Right forelimb (tissue), 1 donor: ENCODE results near the gene JUNB.
A peak's percentile ranks its signal among the peaks of the same experiment; 100 is the strongest.
"Not testable (repeated sequence)": the region's sequence is repeated elsewhere in the genome, so short reads cannot be mapped to it uniquely, and the experiment has no call there.

Experiments used
- DNase-seq: peaks from one replicate; pipeline ENCODE4 v3.0.0-alpha.2; 2018

Gene JUNB

DNA sequence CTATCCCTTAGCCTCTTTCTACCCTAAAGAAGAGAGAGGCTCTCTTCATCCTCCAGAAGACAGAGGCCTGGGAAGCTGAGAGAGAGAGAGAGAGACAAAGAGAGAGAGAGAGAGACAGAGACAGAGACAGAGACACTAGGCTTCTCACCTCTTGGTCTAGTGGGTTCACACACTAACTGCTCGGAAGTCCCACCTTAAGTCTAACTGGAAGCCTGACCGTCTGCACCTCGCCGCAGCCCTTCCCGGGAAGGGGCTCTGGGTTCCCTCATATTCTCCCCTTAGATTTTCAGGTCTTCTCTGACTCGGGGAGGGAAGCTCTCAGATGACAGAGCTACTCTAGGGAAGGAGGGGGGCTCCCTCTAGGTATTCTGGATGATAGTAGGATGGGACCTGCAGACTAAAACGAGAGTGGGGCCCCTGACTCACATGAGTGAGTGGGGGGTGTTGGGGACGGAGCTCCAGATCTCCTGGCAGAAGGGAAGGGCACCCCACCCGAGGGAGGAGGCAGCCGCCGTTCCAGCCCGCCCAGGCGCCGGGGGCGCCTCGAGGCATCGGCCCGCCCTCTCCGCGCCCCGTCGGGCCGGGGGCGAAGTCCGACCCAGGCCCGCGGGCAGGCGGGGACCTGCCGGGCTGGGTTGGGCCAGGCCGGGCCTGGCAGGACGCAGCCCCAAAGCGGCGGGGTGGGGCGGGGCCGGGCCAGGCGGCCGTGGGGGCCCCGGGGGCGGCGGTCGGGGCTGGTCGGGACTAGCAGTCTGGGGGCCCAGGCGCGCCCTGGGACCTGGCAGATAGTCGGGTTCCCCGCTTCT, 2.0 kb upstream of the JUNB start:
- peak; percentile 48 for DNase-seq

DNA sequence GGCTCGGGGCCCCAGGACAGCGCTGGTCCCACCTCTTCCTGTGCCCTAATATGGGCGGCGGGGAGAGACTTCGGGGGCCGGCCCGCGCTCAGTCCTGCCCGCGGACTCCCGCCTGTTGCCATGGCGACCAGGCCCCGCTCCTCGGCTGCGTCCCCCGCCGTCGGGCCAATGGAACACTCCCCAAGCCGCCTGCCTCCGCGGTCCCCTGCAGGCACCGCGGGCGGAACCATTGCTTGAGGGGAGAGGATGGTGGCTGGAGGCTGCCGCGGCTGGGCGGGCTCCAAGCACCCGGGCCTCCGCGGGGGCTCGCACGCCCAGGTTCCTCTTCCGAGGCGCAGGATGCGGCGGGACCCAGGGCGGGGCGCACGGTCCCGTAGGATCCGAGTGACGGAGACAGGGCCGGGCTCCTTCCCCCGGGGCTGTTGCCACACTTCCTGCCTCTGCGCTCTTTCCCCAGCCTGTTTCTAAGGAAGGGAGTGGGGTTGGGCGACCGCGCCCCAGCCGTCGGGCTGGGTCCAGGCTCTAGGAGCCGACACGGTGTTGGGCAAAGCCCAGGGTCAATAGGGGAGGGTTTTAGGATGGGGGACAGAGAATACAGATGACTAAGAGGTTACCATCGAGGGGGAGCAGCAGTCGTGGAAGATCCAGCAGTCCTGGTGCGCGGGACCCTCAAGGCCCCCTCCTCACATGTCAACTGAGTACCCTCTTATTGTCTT, 1.2 kb upstream of the JUNB start:
- peak; percentile 95 for DNase-seq

DNA sequence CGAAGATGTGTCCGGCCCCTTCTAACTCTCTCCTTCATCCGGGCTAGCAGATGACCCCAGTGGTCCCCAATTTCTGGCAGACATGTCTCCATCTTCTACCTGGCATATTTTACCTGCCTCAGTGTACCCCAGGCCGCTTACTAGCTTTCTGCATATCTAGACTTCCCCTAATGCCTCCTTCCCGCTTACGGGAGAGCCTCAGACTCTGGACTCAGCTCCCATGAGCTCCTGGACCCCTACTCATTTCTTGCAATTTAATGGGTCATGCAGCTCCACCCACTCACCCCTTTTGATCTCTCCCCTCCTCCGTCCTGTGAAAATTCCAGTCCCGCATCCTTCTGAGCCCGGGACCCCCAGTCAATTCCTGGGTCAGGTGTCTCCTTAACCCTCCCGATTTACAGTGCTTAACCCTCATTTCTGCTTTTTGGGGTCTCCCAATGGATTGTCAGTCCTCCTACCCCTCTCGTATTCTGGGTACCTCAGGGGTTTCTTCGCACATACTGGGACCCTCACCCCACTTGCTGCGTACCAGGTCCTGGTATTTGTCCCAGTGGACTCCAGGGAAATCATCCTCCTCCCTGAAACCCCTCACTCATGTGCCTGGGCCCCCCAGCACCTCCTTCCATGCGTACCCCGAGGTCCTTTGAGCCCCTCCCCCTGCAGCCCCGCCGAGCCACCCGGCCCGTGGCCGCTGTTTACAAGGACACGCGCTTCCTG, 500 bp upstream of the JUNB start:
- DNase-seq, result no peak

DNA sequence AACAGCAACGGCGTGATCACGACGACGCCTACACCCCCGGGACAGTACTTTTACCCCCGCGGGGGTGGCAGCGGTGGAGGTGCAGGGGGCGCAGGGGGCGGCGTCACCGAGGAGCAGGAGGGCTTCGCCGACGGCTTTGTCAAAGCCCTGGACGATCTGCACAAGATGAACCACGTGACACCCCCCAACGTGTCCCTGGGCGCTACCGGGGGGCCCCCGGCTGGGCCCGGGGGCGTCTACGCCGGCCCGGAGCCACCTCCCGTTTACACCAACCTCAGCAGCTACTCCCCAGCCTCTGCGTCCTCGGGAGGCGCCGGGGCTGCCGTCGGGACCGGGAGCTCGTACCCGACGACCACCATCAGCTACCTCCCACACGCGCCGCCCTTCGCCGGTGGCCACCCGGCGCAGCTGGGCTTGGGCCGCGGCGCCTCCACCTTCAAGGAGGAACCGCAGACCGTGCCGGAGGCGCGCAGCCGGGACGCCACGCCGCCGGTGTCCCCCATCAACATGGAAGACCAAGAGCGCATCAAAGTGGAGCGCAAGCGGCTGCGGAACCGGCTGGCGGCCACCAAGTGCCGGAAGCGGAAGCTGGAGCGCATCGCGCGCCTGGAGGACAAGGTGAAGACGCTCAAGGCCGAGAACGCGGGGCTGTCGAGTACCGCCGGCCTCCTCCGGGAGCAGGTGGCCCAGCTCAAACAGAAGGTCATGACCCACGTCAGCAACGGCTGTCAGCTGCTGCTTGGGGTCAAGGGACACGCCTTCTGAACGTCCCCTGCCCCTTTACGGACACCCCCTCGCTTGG, 966 bp downstream of the JUNB start:
- peak; percentile 81 for DNase-seq

DNA sequence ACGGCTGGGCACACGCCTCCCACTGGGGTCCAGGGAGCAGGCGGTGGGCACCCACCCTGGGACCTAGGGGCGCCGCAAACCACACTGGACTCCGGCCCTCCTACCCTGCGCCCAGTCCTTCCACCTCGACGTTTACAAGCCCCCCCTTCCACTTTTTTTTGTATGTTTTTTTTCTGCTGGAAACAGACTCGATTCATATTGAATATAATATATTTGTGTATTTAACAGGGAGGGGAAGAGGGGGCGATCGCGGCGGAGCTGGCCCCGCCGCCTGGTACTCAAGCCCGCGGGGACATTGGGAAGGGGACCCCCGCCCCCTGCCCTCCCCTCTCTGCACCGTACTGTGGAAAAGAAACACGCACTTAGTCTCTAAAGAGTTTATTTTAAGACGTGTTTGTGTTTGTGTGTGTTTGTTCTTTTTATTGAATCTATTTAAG, 1.6 kb downstream of the JUNB start:
- DNase-seq, result no peak

DNA sequence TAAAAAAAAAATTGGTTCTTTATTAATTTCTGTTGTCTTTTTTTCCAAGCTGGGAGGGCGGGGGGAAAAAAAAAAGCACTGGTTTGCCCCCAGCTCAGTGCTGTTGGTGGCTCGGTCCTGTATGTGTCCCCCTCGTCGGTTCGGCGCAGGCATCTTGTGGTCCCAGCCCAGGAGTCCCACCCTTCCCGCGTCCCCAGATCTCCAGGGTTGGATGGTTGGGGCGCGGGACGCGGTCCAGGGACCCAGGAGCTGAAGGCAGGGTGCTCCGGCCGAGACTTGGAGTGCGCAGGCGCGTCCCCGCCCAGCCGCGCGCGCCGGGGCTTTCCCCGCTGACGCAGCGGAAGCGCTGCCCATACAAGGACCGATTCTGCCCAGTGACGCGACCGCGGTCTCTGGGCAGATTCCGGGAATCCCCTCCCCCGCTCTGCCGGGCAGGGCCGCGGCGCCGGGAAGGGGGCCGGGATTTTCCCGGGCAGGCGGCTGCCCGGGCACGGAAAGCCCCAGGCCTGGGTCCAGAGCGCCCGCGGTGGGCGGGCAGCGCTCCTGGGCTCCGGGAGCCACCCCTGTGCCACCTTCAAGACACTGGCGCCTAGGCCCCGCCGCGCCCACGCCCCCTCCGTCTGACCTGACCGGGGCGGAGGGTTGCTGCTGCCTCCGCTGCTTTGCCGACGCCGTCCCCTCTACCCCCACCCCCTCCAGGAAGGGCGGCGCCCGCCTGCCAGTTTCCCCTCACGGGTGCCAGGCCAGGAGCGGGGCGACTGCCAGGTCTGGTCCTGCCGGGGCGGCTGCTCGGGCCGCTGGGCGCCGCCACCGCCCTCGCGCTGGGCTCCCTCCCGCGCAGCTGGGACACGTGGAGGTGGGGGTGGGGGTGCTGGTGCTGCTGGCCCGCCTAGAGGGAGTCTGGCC, 2.3 kb downstream of the JUNB start:
- peak; percentile 96 for DNase-seq

DNA sequence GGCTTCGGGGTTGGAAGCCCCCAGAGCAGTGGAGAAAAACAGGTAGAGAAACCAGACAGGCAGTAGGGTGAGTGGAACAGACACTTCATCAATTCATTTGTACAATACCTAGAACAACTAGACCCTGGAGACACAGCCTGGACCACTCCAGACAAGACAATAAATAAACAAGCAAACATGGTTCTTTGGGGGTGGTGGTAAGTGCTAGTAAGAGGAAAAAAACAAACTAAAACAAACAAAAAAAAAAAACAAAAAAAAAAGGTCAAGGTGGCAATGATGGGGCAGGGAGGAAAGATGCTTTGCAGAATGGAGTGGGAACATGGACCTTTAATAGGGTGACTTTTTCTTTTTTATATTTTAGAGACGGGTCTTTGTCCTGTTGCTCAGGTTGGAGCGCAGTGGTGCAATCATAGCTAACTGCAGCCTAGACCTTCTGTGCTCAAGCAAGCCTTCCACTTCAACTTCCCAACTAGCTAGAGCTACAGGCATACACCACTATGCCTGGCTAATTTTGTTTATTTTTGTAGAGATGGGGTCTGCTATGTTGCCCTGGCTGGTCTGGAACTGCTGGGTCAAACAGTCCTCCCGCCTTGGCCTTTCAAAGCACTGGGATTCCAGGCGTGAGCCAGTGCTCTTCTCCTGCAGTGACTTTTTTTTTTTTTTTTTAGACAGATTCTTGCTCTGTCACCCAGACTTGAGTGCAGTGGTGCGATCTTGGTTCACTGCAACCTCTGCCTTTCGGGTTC, 3.1 kb downstream of the JUNB start:
- DNase-seq, result no peak

DNA sequence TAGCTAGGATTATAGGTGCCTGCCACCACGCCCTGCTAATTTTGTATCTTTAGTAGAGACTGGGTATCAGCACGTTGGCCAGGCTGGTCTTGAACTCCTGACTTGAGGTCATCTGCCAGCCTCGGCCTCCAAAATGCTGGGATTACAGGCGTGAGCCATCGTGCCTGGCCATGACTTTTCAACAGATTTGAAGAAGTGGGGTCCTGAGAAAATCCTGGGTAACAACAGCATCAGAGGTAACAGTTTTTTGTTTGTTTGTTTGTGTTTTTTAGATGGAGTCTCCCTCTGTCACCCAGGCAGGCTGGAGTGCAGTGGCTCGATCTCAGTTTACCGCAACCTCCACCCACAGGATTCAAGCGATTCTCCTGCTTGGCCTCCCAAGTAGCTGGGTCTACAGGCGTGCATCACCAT, 3.7 kb downstream of the JUNB start:
- DNase-seq, result no peak

DNA sequence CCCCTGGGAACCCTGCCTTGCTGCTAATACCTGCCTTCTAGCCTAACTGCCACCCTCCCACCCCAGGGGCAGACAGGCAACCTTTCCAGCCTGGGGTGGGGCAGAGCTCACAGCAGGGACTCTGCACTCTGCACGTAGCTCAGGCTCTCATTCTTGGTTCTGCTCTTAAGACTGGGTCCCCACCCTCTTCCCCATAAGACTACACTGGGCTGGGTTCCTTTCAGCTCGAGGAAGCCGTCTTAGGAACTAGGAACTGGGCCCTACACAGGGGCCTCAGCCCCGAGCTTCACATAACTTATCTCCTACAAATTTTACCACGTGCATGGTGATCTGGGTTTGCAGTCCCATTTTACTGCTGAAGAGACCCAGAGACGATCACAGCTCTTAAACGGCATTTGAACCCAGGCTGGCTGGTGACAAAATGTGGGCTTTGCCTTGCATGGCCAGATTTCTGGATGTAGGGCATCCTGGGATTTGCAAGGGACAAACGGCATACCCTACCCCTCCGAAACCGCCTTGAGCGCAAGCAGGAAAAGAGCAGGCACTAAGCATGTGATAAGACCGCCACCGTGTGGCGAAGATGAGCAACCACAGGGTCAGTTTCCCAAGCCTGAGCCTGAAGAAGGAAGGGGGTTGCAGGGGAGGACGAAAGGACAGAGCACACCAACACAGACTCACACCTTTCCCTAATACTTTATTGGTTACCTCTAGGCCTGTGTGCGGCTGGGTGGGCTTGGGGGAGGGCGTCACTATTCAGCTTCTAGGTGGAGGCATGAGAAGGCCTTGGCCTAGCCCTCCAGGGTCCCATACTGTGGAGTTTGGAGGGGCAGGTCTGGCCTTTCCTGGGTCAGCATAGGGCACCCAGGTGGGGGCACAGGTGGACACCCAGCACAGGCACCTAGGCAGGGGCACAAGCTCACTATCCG, 5.1 kb downstream of the JUNB start:
- DNase-seq, result peak; percentile 86

DNA sequence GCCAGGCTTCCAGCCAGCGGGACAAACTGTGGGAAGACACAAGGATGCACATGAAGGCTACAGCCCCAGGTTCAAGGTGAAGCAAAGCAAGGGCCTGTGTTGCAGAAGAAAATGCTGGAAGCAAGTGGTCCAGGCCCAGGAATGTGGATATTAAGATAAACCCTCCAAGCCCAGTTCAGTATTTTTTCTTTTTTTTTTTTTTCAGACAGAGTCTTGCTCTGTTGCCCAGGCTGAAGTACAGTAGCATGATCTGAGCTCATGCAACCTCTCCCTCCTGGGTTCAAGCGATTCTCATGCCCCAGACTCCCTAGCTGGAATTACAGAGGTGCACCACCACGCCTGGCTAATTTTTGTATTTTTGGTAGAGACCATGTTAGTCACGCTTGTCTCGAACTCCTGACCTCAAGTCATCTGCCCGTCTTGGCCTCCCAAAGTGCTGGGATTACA, 5.9 kb downstream of the JUNB start:
- DNase-seq, result no peak

DNA sequence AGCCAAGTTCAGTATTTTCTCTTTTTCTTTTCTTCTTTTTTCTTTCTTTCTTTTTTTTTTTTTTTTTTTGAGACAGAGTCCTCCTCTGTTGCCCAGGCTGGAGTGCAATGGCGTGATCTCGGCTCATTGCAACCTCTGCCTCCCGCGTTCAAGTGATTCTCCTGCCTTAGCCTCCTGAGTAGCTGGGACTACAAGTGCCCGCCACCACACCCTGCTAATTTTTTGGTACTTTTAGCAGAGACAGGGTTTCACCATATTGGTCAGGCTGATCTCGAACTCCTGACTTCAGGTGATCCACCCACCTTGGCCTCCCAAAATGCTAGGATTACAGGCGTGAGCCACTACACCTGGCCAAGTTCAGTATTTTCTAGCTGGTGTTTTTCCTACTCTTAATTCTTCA, 6.3 kb downstream of the JUNB start:
- not testable (repeated sequence) for DNase-seq

DNA sequence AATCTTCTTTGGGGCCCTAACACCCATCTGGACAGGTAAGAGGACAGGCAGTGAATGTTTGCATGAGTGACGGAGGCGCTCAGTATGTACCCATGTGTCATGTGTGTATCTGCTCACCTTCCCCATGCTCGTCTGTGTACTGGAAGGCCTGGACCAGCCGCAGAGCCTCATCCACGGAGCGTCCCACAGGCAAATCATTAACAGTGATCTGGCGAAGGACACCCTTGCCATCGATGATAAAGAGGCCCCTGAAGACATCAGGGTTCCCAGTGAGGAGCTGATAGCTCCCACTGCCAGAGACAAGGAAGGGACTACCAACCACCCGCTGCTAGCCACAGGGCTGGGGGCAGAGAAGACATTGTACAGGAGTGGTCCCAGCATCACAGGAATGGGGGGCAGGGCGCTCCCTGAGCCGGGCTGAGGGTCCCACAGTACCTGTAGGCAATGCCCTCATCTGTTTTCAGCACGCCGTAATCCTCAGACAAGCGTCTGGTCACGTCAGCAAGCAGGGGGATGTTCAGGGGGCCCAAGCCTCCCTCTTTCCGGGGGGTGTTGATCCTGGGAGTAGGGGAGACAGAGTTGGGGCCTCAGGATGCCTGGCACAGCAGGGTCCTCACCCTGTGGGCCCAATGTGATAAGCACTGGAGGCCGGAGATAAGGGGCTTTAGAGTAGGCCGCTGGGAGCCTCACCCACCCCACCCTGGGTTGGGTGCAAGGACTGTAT, 8.6 kb downstream of the JUNB start:
- no peak for DNase-seq

DNA sequence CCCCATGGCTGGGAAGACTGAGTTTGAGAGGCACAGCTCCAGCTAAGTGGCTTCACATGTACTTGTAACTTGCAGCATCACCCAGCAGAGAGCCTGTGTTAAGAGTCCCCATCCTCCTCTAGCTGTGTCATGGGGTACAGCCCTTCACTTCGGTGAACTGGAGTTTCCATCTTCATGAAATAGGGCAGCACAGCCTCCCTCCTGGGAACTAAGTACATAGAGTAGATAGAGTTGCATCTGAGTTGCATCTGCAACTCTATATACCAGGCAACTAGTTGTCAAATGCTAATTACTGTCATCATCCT, 9.1 kb downstream of the JUNB start:
- DNase-seq, result no peak

DNA sequence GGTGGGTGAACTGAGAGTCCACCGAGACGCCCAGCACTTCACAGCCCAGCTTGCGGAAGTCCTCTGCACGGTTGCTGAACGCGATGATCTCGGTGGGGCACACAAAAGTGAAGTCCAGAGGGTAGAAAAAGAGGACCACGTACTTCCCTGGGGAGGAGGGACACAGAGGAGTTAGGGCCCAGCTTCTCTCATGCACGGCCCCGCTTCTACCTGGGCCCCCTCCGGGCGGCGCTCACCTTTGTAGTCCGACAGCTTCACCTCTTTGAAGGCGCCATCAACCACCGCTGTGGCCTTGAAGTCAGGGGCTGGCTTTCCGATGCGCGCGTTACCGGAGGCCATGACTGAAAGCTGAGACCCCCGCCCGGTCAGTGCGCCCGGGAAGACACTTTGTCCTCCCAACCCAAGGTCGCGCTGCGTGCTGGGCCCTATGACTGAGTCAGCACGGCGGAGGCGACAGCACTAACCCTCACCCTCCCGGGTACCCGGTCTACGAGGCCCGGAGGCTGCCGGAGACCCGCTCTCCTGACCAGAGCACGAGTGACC, 9.7 kb downstream of the JUNB start:
- DNase-seq, result no peak

DNA sequence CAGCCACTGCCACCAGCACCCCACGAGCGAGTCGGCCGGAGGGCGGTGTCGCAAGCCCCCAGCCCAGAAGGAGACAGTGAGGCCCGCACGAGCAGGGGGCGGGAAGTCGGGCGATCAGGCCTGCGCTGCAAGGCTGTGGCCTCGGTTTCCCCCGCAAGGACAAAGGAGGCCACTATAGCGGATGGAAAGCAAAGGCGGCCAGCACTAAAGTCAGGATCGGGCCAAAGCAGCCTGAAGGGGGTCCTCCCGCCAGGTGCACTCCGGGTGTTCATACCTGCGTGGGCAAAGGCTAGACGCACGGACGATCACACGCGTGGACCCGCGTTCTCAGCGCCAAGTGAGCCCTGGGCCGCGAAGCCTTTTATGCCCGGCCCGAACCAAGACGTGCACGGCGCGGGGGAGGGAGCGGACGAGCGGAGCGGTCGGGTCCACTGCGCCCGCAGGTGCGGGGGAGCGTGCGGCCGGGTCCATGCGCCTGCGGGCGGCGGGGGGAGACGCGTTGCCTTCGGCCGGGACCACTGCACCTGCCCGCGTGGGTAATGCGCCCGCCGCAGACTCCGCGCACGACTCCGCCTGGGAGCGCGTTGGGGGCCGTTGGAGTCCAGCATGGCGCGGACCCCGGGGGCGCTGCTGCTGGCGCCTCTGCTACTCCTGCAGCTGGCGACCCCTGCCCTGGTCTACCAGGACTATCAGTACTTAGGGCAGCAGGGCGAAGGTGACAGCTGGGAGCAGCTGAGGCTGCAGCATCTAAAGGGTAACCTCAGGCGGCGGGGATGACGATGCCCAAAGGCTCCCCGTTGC, 10.4 kb downstream of the JUNB start, which contains the start of the genes PRDX2 and THSD8:
Gene PRDX2, minus strand, starts transcription at position 335 of the 801 bp plus-strand sequence. CDS start 539 bp downstream, outside the sequence.
Gene THSD8, plus strand, starts transcription at position 604 of the 801 bp plus-strand sequence. Its CDS starts 3 bp downstream, at position 607.
- peak; percentile 87 for DNase-seq

DNA sequence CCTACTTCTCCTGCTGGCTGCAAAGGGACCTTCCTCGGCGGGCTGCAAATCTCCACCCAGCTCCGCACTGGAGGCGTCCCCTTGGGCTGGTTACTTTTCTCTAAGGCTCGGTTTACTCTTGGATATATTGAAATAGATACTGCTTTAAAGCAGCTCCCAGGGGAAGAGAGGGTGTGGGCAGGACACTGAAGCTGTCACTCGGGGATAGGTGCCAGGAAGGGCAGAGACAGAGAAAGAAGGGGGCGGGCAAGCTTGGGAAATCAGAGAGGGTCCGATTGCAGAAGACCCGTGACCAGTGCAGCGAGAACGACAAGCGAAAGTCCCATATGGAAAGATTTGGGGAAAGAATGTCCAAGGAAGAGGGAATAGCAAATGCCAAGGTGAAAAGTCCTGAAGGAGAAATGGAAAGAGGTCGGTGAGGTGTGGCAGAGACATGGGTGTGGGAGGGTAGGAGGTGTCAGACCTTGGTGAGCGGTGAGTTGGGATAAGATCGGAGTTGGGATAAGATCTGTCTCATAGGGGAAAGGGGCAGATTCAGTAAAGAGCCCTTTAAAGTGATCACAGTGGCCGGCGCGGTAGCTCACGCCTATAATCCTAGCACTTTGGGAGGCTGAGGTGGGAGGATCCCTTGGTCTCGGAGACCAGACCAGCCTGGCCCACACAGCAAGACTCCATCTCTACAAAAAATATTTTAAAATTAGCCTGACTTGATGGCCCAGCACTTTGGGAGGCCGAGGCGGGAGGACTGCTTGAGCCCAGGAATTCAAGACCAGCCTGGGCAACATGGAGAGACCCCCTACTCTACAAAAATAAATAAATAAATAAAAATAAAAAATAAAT, 11.2 kb downstream of the JUNB start:
- DNase-seq, result no peak

DNA sequence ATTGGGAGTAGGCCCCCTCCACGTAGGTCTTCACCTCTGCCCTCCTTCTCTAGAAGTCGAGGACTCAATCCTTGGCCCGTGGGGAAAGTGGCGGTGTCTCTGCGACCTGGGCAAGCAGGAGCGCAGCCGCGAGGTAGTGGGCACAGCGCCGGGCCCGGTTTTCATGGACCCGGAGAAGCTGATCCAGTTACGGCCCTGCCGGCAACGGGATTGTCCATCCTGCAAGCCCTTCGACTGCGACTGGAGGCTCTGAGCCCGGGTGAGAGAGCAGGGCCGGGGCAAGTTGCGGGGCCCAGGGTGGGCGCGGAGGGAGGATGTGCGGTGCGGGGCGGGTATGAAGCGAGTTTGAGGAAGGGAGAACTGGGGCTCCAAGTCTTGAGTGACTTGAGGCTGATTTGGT, 12.8 kb downstream of the JUNB start:
- DNase-seq, result no peak
